ENCODE data around the gene HTRA1.

The HTRA1 gene

GRCh38 chr10:122462533-122463465, 1.4 kb downstream of the HTRA1 start:
- H3K4me1 ChIP-seq (ENCODE audit: control insufficient read depth, insufficient read depth, low read depth, low read length), result peaks cover 22% of the 10 kb centered on the region
- peak overlapping the region; percentile 100 for H3K4me2 ChIP-seq (ENCODE audit: low read length, poor library complexity, severe bottlenecking)
- H3K79me1 ChIP-seq (replicated peaks; ENCODE audit: low read length, poor library complexity, severe bottlenecking), result peaks cover 19% of the 10 kb centered on the region
- no peaks in the 10 kb centered on the region for H3K9me3 ChIP-seq (ENCODE audit: control insufficient read depth, low read length)
- peak overlapping the region; percentile 68 for H4K91ac ChIP-seq (ENCODE audit: low read length)
- H2BK5ac ChIP-seq (ENCODE audit: low read depth, low read length, poor library complexity, severe bottlenecking), result no peak overlapping the region
- WGBS, result 18% methylated on average over 47 of the region's 47 CpGs
- H3K27ac ChIP-seq (ENCODE audit: low read length, poor library complexity, severe bottlenecking), result no peak overlapping the region
- H3K4me3 ChIP-seq (ENCODE audit: insufficient read depth in 1 of 2, low read depth in 1 of 2, low read length in 2 of 2), result peak overlapping the region; percentile 78 to 95
- no peak overlapping the region for H2AK5ac ChIP-seq (ENCODE audit: low read length, severe bottlenecking)
- peaks cover 3 to 23% of the 10 kb centered on the region in 2 experiments for H3K36me3 ChIP-seq (ENCODE audit: control insufficient read depth in 1 of 2, insufficient read depth in 2 of 2, low read depth in 1 of 2, low read length in 2 of 2)
- peak overlapping the region; percentile 72 for H2AFZ ChIP-seq (ENCODE audit: low read depth, low read length)
- peak overlapping the region; percentile 90 to 98 for H3K18ac ChIP-seq (ENCODE audit: low read depth in 1 of 2, low read length in 2 of 2)
- H2BK12ac ChIP-seq (ENCODE audit: low read length in 2 of 2), result peak overlapping the region; percentile 54 to 89
- peak overlapping the region; percentile 93 for H3K9ac ChIP-seq (ENCODE audit: low read length)
- H4K8ac ChIP-seq (ENCODE audit: low read length), result peak overlapping the region; percentile 96
- peaks cover 0 to 13% of the 10 kb centered on the region in 2 experiments for H3K27me3 ChIP-seq (ENCODE audit: control insufficient read depth in 1 of 2, insufficient read depth in 1 of 2, low read length in 2 of 2)
- peak; percentile 62 for DNase-seq
- peak overlapping the region; percentile 67 for H2BK15ac ChIP-seq (ENCODE audit: low read depth, poor library complexity, severe bottlenecking)
- peak overlapping the region; percentile 73 to 89 for H3K4ac ChIP-seq (ENCODE audit: low read depth in 1 of 2, low read length in 2 of 2)
- H3K23ac ChIP-seq (ENCODE audit: low read length in 2 of 2), result no peak overlapping the region
- H2BK120ac ChIP-seq (ENCODE audit: low read depth, low read length), result peak overlapping the region; percentile 57
- H3K14ac ChIP-seq (ENCODE audit: low read length in 2 of 2), result peak overlapping the region in 1 of 2 experiments; percentile 76

- Histone ChIP-seq H3K9me3 (ENCODE audit: control insufficient read depth, low read length) (no peaks in the 10 kb centered on the region), H3K18ac (ENCODE audit: low read depth in 1 of 2, low read length in 2 of 2) (peak overlapping the region in 1 of 2 experiments; percentile 38), H3K4me1 (ENCODE audit: control insufficient read depth, insufficient read depth, low read depth, low read length) (peaks cover 22% of the 10 kb centered on the region), H3K27me3 (ENCODE audit: control insufficient read depth in 1 of 2, insufficient read depth in 1 of 2, low read length in 2 of 2) (peaks cover 0 to 6% of the 10 kb centered on the region in 2 experiments), H4K91ac (ENCODE audit: low read length) (no peak overlapping the region), H2BK12ac (ENCODE audit: low read length in 2 of 2) (peak overlapping the region; percentile 33 to 72), H3K14ac (ENCODE audit: low read length in 2 of 2) (peak overlapping the region in 1 of 2 experiments; percentile 58), H3K79me1 (replicated peaks; ENCODE audit: low read length, poor library complexity, severe bottlenecking) (peaks cover 19% of the 10 kb centered on the region), H2BK15ac (ENCODE audit: low read depth, poor library complexity, severe bottlenecking) (peak overlapping the region; percentile 44), H3K9ac (ENCODE audit: low read length) (peak overlapping the region; percentile 93), H2AK5ac (ENCODE audit: low read length, severe bottlenecking) (no peak overlapping the region), H3K4me2 (ENCODE audit: low read length, poor library complexity, severe bottlenecking) (no peak overlapping the region), H4K8ac (ENCODE audit: low read length) (no peak overlapping the region), H2BK5ac (ENCODE audit: low read depth, low read length, poor library complexity, severe bottlenecking) (no peak overlapping the region), H2AFZ (ENCODE audit: low read depth, low read length) (no peak overlapping the region), H3K4me3 (ENCODE audit: insufficient read depth in 1 of 2, low read depth in 1 of 2, low read length in 2 of 2) (peak overlapping the region in 1 of 2 experiments; percentile 95), H3K4ac (ENCODE audit: low read depth in 1 of 2, low read length in 2 of 2) (peak overlapping the region in 1 of 2 experiments; percentile 20), H3K36me3 (ENCODE audit: control insufficient read depth in 1 of 2, insufficient read depth in 2 of 2, low read depth in 1 of 2, low read length in 2 of 2) (peaks cover 3 to 31% of the 10 kb centered on the region in 2 experiments), H3K27ac (ENCODE audit: low read length, poor library complexity, severe bottlenecking) (no peak overlapping the region), H2BK120ac (ENCODE audit: low read depth, low read length) (no peak overlapping the region), H3K23ac (ENCODE audit: low read length in 2 of 2) (peak overlapping the region in 1 of 2 experiments; percentile 77)
- 78% methylated on average over 15 of the region's 17 CpGs for WGBS
- DNase-seq, result no peak
Measured at GRCh38 chr10:122463466-122464249, 2.3 kb downstream of the HTRA1 start.

GRCh38 chr10:122464250-122464510, 2.8 kb downstream of the HTRA1 start:
- Histone ChIP-seq H3K9me3 (ENCODE audit: control insufficient read depth, low read length) (no peaks in the 10 kb centered on the region), H3K18ac (ENCODE audit: low read depth in 1 of 2, low read length in 2 of 2) (peak overlapping the region in 1 of 2 experiments; percentile 38), H2AFZ (ENCODE audit: low read depth, low read length) (no peak overlapping the region), H3K4me1 (ENCODE audit: control insufficient read depth, insufficient read depth, low read depth, low read length) (peaks cover 22% of the 10 kb centered on the region), H2BK15ac (ENCODE audit: low read depth, poor library complexity, severe bottlenecking) (peak overlapping the region; percentile 49), H3K36me3 (ENCODE audit: control insufficient read depth in 1 of 2, insufficient read depth in 2 of 2, low read depth in 1 of 2, low read length in 2 of 2) (peaks cover 3 to 31% of the 10 kb centered on the region in 2 experiments), H3K27ac (ENCODE audit: low read length, poor library complexity, severe bottlenecking) (no peak overlapping the region), H3K23ac (ENCODE audit: low read length in 2 of 2) (no peak overlapping the region), H3K4ac (ENCODE audit: low read depth in 1 of 2, low read length in 2 of 2) (no peak overlapping the region), H3K4me3 (ENCODE audit: insufficient read depth in 1 of 2, low read depth in 1 of 2, low read length in 2 of 2) (peak overlapping the region in 1 of 2 experiments; percentile 95), H3K27me3 (ENCODE audit: control insufficient read depth in 1 of 2, insufficient read depth in 1 of 2, low read length in 2 of 2) (peaks cover 0 to 6% of the 10 kb centered on the region in 2 experiments), H4K91ac (ENCODE audit: low read length) (no peak overlapping the region), H4K8ac (ENCODE audit: low read length) (no peak overlapping the region), H3K79me1 (replicated peaks; ENCODE audit: low read length, poor library complexity, severe bottlenecking) (peaks cover 19% of the 10 kb centered on the region), H2AK5ac (ENCODE audit: low read length, severe bottlenecking) (no peak overlapping the region), H2BK12ac (ENCODE audit: low read length in 2 of 2) (peak overlapping the region in 1 of 2 experiments; percentile 33), H2BK5ac (ENCODE audit: low read depth, low read length, poor library complexity, severe bottlenecking) (no peak overlapping the region), H3K14ac (ENCODE audit: low read length in 2 of 2) (no peak overlapping the region), H3K4me2 (ENCODE audit: low read length, poor library complexity, severe bottlenecking) (no peak overlapping the region), H2BK120ac (ENCODE audit: low read depth, low read length) (no peak overlapping the region), H3K9ac (ENCODE audit: low read length) (peak overlapping the region; percentile 93)
- WGBS, result 100% methylated on average over 4 of the region's 4 CpGs
- DNase-seq, result no peak

DNA sequence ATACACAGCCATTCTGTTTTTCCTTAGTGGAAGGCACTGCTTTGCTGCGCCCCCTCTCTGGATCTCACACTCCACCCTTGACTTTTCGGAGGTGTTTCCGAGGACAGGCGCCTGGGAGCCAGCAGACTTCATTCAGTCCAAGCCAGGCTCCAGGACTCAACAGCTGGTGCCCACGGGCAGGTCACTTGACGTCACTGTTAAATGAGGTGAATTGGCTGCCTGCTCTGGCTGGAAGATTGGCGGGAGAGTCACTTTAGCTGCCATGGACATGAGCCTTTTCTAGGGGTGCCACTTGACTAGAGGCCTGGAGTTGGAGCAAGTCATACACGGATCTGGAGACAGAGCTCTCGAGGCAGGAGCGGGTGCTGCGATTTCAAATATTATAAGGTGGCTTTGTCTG, 3.2 kb downstream of the HTRA1 start:
- Histone ChIP-seq H3K4me2 (ENCODE audit: low read length, poor library complexity, severe bottlenecking) (no peak overlapping the region), H3K36me3 (ENCODE audit: control insufficient read depth in 1 of 2, insufficient read depth in 2 of 2, low read depth in 1 of 2, low read length in 2 of 2) (peaks cover 3 to 31% of the 10 kb centered on the region in 2 experiments), H2AFZ (ENCODE audit: low read depth, low read length) (no peak overlapping the region), H3K4ac (ENCODE audit: low read depth in 1 of 2, low read length in 2 of 2) (peak overlapping the region in 1 of 2 experiments; percentile 7), H3K23ac (ENCODE audit: low read length in 2 of 2) (no peak overlapping the region), H3K14ac (ENCODE audit: low read length in 2 of 2) (no peak overlapping the region), H4K8ac (ENCODE audit: low read length) (no peak overlapping the region), H3K9ac (ENCODE audit: low read length) (peak overlapping the region; percentile 93), H2BK15ac (ENCODE audit: low read depth, poor library complexity, severe bottlenecking) (no peak overlapping the region), H3K4me1 (ENCODE audit: control insufficient read depth, insufficient read depth, low read depth, low read length) (peaks cover 23% of the 10 kb centered on the region), H3K18ac (ENCODE audit: low read depth in 1 of 2, low read length in 2 of 2) (no peak overlapping the region), H3K27ac (ENCODE audit: low read length, poor library complexity, severe bottlenecking) (no peak overlapping the region), H3K9me3 (ENCODE audit: control insufficient read depth, low read length) (no peaks in the 10 kb centered on the region), H3K27me3 (ENCODE audit: control insufficient read depth in 1 of 2, insufficient read depth in 1 of 2, low read length in 2 of 2) (peaks cover 0 to 6% of the 10 kb centered on the region in 2 experiments), H2BK120ac (ENCODE audit: low read depth, low read length) (no peak overlapping the region), H2AK5ac (ENCODE audit: low read length, severe bottlenecking) (no peak overlapping the region), H3K4me3 (ENCODE audit: insufficient read depth in 1 of 2, low read depth in 1 of 2, low read length in 2 of 2) (peak overlapping the region in 1 of 2 experiments; percentile 95), H4K91ac (ENCODE audit: low read length) (no peak overlapping the region), H2BK12ac (ENCODE audit: low read length in 2 of 2) (peak overlapping the region in 1 of 2 experiments; percentile 33), H3K79me1 (replicated peaks; ENCODE audit: low read length, poor library complexity, severe bottlenecking) (peaks cover 19% of the 10 kb centered on the region), H2BK5ac (ENCODE audit: low read depth, low read length, poor library complexity, severe bottlenecking) (no peak overlapping the region)
- 98% methylated on average over 11 of the region's 11 CpGs for WGBS
- DNase-seq, result no peak
